Hepatocyte (in vitro differentiated cells): ENCODE measurements around the gene SORL1.

Experiments
- CTCF ChIP-seq: fragments of 200-600 bp; sonication (generic); IDR thresholded peaks from 2 replicates; pipeline ENCODE4 v1.5.1; 2016; ENCODE audit warnings: antibody characterized with exemption, mild to moderate bottlenecking; ENCODE audit not compliant: poor library complexity
- EZH2 ChIP-seq: fragments of 200-600 bp; sonication (generic); IDR thresholded peaks from 2 replicates; pipeline ENCODE4 v1.6.1; 2016; ENCODE audit warnings: antibody characterized with exemption, mild to moderate bottlenecking, borderline replicate concordance

- TF ChIP-seq EZH2: no peak
- TF ChIP-seq CTCF: no peak
Measured at GRCh38 chr11:121625777-121626506, 173.8 kb downstream of the SORL1 start.
